SH-SY5Y (cell line): ENCODE results near the gene INSIG1.

Experiments
- GATA2 ChIP-seq: IDR thresholded peaks from 2 replicates; pipeline ENCODE4 v1.6.1; 2011; ENCODE audit warnings: mild to moderate bottlenecking, low read depth, low read length
- GATA3 ChIP-seq: IDR thresholded peaks from 2 replicates; pipeline ENCODE4 v1.6.1; 2011; ENCODE audit warnings: low read depth, mild to moderate bottlenecking, low read length, moderate library complexity

- TF ChIP-seq GATA2 (no peak), GATA3 (no peak)
Observed at GRCh38 chr7:155352753-155353115, 55.1 kb downstream of the INSIG1 start.
